ENCODE measurements around the gene KRTAP4-16.
"Not testable (repeated sequence)": the region's sequence is repeated elsewhere in the genome, so short reads cannot be mapped to it uniquely, and the experiment has no call there.

The KRTAP4-16 gene

DNA sequence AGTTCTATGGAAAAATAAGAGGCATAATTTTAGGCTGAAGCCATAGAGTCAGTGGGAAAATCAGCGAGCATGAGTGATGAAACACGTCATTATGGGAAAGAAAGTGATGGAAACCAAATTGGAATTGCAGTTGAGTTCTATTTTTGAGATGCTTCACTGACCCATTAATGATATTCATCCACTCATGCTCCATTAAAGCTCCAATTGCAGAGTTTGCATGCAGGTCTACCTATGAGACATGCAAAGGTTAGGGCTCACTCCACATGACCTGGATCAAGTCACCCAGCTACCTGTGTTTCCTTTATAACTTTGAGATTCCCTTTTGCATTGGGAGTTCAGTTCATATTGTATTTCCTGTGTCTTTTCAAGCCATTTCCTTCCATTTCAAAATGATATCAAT, 28.3 kb downstream of the KRTAP4-16 start:
- in situ Hi-C loops (cut with MboI; ENCODE audit: low pct_unique_long_range_greater_than_20kb, low sequenced_read_pairs, unreplicated experiment), result no loop called here

DNA sequence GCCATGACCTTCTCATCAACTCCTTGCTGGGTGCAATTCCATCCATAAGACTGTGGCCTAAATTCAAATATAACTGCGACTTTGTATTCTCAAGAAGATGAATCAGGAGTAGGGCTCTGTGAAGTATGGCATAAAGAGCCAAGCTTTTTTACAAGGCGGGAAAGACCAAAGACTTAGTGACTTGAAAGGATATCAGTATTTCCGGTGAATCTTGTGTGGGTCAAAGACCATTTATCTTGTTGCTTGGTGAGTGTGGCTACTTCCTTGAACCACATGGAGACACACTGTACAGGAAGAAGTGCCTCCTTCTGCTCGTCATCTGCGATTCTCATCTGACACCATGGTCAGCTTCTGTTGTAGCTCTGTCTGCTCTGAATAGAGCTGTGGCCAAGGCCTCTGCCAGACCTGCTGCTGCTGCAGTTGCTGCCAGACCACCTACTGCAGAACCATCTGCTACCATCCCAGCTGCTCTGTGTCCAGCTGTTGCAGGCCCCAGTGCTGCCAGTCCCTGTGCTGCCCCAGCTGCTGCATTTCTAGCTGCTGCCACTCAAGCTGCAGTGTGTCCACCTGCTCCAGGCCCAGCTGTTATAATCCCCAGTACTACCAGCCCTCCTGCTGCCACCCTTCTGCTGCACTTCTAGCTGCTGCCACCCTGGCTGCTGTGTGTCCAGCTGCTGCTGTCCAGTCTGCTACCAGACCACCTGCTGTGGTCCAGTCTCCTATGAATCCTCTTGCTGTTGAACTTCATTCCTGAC, 30.2 kb downstream of the KRTAP4-16 start:
- no peak for DNase-seq (ENCODE audit: low spot score)
- in situ Hi-C loops (cut with MboI; ENCODE audit: low pct_unique_long_range_greater_than_20kb, low sequenced_read_pairs, unreplicated experiment), result no loop called here
- TF ChIP-seq CTCF (IDR thresholded peaks at IDR 0.05; ENCODE audit: extremely low read depth, insufficient read depth, missing control alignments), result no peak

More for the DNA sequence above, 28.3 kb downstream of the KRTAP4-16 start:
- DNase-seq (ENCODE audit: low spot score), result no peak
- no peak for TF ChIP-seq CTCF (IDR thresholded peaks at IDR 0.05; ENCODE audit: extremely low read depth, insufficient read depth, missing control alignments)

DNA sequence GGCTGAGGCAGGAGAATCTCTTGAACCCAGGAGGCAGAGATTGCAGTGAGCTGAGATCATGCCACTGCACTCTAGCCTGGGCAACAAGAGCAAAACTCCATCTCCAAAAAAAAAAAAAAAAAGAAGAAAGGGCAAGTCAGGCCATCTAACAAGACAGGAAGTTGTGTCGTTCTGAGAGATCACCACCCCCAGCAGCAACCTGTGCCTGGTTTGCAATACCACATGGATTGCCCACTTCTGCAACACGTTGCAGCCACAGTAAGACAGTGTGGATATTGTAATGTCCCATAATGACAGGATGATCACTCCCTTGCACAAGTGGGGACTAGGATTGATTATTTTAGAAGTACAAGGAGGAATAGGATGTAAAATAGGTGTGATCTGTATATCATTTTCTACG, 33.0 kb downstream of the KRTAP4-16 start:
- in situ Hi-C loops (cut with MboI; ENCODE audit: low pct_unique_long_range_greater_than_20kb, low sequenced_read_pairs, unreplicated experiment), result no loop called here
- no peak for TF ChIP-seq CTCF (IDR thresholded peaks at IDR 0.05; ENCODE audit: extremely low read depth, insufficient read depth, missing control alignments)
- DNase-seq (ENCODE audit: low spot score), result no peak

- in situ Hi-C loops (cut with MboI; ENCODE audit: low pct_unique_long_range_greater_than_20kb, low sequenced_read_pairs, unreplicated experiment), result no loop called here
- TF ChIP-seq CTCF (IDR thresholded peaks at IDR 0.05; ENCODE audit: extremely low read depth, insufficient read depth, missing control alignments), result no peak
- no peak for DNase-seq (ENCODE audit: low spot score)
Measured at GRCh38 chr17:41067281-41067680, 34.7 kb downstream of the KRTAP4-16 start.

- no peak for TF ChIP-seq CTCF (IDR thresholded peaks at IDR 0.05; ENCODE audit: extremely low read depth, insufficient read depth, missing control alignments)
- in situ Hi-C loops (cut with MboI; ENCODE audit: low pct_unique_long_range_greater_than_20kb, low sequenced_read_pairs, unreplicated experiment), result no loop called here
- no peak for DNase-seq (ENCODE audit: low spot score)
Measured at GRCh38 chr17:41065829-41066624, 36.0 kb downstream of the KRTAP4-16 start, which contains the start of gene KRTAP2-4. TSS of gene KRTAP2-4 (minus strand) at chr17:41065879. CDS start at chr17:41065845, 34 bp downstream.

- in situ Hi-C loops (cut with MboI; ENCODE audit: low pct_unique_long_range_greater_than_20kb, low sequenced_read_pairs, unreplicated experiment), result not testable (repeated sequence)
Measured at GRCh38 chr17:41065016-41065689, 36.9 kb downstream of the KRTAP4-16 start.

More at GRCh38 chr17:41065016-41065689, 36.9 kb downstream of the KRTAP4-16 start:
- not testable (repeated sequence) for DNase-seq (ENCODE audit: low spot score)

Measured in GM13977 (cell line).